Head of caudate nucleus (tissue), 42 donors: Measurements from ENCODE around the gene FCMR.
A peak's percentile ranks its signal among the peaks of the same experiment; 100 is the strongest.
"Not testable (repeated sequence)": the region's sequence is repeated elsewhere in the genome, so short reads cannot be mapped to it uniquely, and the experiment has no call there.

ENCODE experiments used
- DNase-seq, 42 donors: peaks; one replicate each; pipeline versions ENCODE4 v3.0.0 to v3.0.0-alpha.2; 2020 to 2021; ENCODE audit warnings: mixed read lengths in 7 of 42
- intact Hi-C: fragments of 100-400 bp; cut with DNase I; formaldehyde crosslinking; loops from one replicate; pipeline ENCODE4 v1.15.0; 2022

FCMR gene

GRCh38 chr1:206926286-206926685, 4.5 kb upstream of the FCMR start:
- DNase-seq: no peak
- intact Hi-C loops: no loop called here

DNA sequence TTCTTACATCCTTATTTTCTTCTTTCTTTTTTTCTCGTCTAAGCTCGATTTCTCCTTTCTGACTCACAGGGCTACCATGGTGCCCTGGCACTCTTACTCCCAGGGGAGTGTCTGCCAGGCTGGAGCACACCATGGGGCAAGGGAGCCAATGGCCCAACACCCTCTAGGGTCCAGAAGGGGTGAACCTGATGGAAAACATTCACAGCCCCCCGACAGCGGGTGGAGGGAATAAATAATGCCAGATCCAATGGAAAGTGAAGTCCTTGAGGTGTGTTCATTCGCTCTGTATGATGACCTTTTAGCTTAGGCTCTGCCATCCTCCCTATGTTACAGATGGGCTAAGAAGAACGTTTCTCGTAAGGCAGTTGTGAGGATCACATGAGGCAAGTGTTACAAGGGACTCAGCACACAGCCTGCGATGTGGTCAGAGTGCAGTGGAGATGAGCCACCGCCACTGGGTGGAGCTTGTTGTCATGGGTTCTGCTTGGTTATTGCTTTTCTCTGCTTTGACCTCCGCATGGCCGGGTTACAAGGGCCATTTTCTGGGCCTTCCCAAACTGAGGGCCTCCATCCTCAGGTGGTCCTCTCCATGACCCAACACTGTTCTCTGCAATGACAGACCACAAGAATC, 3.5 kb upstream of the FCMR start:
- intact Hi-C loops: no loop called here

GRCh38 chr1:206924592-206925105, 2.9 kb upstream of the FCMR start:
- intact Hi-C loops: no loop called here
- no peak for DNase-seq

More for the DNA sequence above, 3.5 kb upstream of the FCMR start:
- DNase-seq: peak in 21 of 42 donors; percentile 17 to 64 (median 34)

- DNase-seq, intact Hi-C loops: not testable (repeated sequence)
Observed at GRCh38 chr1:206923961-206924557, 2.3 kb upstream of the FCMR start.

GRCh38 chr1:206923009-206923960, 1.5 kb upstream of the FCMR start:
- intact Hi-C loops: no loop called here
- peak in 1 of 42 donors; percentile 13 for DNase-seq

DNA sequence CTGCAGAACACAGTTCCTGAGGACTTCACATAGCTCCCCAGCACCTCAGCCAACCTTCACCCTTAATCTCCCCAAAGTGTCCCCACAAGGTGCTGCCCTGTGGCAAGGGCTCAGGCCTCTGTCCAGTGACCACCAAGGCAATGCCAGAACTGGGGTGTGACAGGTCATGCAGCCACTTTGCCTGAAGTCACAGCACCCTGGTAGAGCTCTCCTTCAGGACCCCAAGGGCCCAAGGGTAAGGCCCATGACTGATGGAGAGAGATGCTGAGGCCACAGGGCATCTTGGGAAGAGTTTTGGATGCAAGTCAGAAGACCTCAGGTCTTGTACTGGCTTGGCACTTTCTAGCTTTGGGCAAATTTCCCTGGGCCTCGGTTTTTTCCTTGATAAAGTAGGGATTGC, 783 bp upstream of the FCMR start:
- intact Hi-C loops: no loop called here
- DNase-seq: no peak

- no peak for DNase-seq
- intact Hi-C loops: loop anchor here (10.0 kb wide), 1 partner anchor 283 kb away; the partner anchor contains the start of gene DYRK3
Observed at GRCh38 chr1:206918076-206918475, 3.7 kb downstream of the FCMR start.

DNA sequence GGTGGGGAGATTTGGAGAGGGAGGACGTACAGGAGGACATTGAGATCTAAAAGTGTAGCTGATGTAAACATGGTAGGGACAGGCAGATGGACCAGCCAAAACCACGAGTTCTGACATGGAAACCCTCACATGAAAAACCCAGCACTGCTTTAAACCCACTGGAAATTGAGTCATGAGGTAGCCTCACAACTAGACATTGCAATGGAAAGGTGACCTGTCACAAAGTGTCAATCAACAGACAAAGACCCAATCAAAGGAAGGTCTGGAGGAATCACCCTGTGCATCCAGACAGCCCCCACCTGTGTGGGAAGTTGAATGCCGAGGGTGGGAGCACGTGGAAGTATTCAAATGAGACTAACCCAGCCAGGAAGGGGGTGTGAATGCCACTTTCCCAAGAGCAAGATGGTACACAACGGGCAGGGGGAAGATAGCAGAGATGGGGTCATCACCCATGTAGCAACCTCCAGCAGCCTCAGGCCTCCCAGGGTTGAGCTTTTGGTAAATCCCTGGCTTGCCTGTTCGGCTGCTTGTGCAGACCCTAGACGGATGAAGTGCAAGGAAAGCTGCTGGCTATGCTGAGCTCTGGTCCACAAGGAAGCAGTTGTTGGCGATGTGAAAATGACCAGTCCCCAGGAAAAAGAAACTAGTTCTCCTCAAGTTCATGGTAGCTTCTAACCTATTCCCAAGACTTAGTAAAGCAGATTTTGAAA, 5.6 kb downstream of the FCMR start:
- intact Hi-C loops: loop anchor here (10.0 kb wide), 1 partner anchor 281 kb away; the partner anchor contains the start of gene DYRK3
- DNase-seq: no peak

GRCh38 chr1:206915030-206915735, 6.6 kb downstream of the FCMR start:
- DNase-seq: no peak
- intact Hi-C loops: loop anchor here (10.0 kb wide), 1 partner anchor 280 kb away; the partner anchor contains the start of gene DYRK3

- intact Hi-C loops: loop anchor here (5.0 to 10.0 kb wide), 2 partner anchors 182 to 279 kb away; partner anchors contain the start of gene DYRK3
Observed at GRCh38 chr1:206913766-206914537, 7.8 kb downstream of the FCMR start.

GRCh38 chr1:206912445-206913095, 9.2 kb downstream of the FCMR start:
- DNase-seq: peak in 41 of 42 donors; percentile 13 to 89 (median 70)
- intact Hi-C loops: loop anchor here (5.0 to 10.0 kb wide), 2 partner anchors 180 to 278 kb away; partner anchors contain the start of gene DYRK3

More at GRCh38 chr1:206913766-206914537, 7.8 kb downstream of the FCMR start:
- no peak for DNase-seq

- intact Hi-C loops: loop anchor here (5.0 to 10.0 kb wide), 2 partner anchors 179 to 276 kb away; partner anchors contain the start of gene DYRK3
- DNase-seq: peak in 15 of 42 donors; percentile 20 to 72 (median 27)
Observed at GRCh38 chr1:206911064-206911663, 10.6 kb downstream of the FCMR start.

GRCh38 chr1:206909883-206910318, 11.8 kb downstream of the FCMR start:
- intact Hi-C loops: loop anchor here (5.0 to 10.0 kb wide), 2 partner anchors 178 to 275 kb away; partner anchors contain the start of gene DYRK3
- DNase-seq: no peak

DNA sequence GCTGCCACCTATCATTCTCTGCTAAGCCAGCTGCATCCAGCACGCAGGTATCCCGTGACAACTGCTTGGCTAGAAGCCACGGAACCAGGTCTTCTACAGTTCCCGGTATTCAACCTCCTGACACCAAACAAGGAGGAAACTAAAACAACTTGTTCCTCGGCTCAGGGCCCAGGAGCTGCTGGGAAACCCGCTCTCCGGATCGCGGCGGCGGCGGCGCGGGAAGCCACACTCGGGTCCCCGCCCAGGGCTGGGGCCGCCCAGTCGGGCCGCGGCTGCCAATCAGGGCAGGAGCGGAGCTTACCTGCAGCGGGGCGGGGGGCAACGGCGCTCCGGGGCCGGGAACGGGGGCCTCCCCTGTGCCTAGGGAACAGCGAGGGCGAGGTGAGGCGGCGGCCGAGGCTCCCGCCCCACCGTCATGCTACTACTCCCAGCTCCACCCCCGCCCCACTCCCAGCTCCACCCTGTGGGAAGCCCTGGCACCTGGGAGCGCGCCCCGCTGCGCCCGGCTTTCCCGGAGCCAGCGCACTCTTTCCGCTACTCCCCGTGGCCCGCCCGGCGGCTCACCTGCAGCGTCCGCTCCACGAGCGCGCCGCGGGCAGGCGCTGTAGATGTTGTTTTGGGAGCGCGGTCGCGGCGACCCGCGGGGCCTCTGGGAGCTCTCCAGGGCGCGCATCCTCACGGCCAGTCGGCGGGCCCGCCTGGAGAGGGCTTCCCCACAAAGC, 12.4 kb downstream of the FCMR start:
- intact Hi-C loops: no loop called here
- DNase-seq: peak in 39 of 42 donors; percentile 12 to 79 (median 49)

GRCh38 chr1:206908038-206908437, 13.7 kb downstream of the FCMR start:
- no peak for DNase-seq
- intact Hi-C loops: no loop called here
